ENCODE data around the gene VBP1. TPM values are rescaled to one million over a fixed set of nuclear protein-coding genes. Genes with fewer than 3 reads are reported as not detected.

The VBP1 gene
- polyA plus RNA-seq, 3 donors = 9.4 to 65.9 (median 61.1) TPM

DNA sequence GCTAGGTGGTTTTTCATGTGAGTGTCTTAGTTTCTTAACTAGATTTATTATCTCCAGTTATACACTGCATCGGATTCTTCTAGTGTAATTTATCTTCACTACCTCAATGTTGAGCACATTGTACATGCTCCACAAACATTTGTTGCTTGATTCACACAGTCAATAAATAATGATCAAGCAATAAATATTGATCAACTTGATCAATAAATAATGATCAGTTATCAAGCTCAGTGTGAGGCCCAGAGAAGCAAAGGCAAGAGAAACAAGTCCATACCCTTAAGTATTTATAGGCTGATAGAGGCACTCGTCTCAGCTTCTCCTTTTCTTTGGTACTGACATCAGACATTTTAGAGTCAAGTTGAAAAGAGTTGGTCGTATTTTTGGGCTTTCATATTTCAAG lies 5.1 kb upstream of the VBP1 start:
- no peak overlapping the region for H2AFZ ChIP-seq (ENCODE audit: insufficient read depth, low read depth, low read length, poor library complexity, severe bottlenecking)
- H3K9ac ChIP-seq (ENCODE audit: insufficient read depth, low read length, poor library complexity, severe bottlenecking) = no peak overlapping the region
- intact Hi-C loops (cut with micrococcal nuclease) = no loop called here
- no peak overlapping the region for H3K4me2 ChIP-seq (replicated peaks; ENCODE audit: extremely low read depth, low read length, poor library complexity, severe bottlenecking)
- peaks cover 7 to 9% of the 10 kb centered on the region in 2 donors for H3K4me1 ChIP-seq (ENCODE audit: control insufficient read depth in 1 of 2, insufficient read depth in 2 of 2, low read length in 2 of 2)
- TF ChIP-seq, protein P1, sequence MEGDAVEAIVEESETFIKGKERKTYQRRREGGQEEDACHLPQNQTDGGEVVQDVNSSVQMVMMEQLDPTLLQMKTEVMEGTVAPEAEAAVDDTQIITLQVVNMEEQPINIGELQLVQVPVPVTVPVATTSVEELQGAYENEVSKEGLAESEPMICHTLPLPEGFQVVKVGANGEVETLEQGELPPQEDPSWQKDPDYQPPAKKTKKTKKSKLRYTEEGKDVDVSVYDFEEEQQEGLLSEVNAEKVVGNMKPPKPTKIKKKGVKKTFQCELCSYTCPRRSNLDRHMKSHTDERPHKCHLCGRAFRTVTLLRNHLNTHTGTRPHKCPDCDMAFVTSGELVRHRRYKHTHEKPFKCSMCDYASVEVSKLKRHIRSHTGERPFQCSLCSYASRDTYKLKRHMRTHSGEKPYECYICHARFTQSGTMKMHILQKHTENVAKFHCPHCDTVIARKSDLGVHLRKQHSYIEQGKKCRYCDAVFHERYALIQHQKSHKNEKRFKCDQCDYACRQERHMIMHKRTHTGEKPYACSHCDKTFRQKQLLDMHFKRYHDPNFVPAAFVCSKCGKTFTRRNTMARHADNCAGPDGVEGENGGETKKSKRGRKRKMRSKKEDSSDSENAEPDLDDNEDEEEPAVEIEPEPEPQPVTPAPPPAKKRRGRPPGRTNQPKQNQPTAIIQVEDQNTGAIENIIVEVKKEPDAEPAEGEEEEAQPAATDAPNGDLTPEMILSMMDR (IDR thresholded peaks at IDR 0.05) = no peak
- H3K4me3 ChIP-seq (replicated peaks in 1 of 3; ENCODE audit: low read depth in 2 of 3, low read length in 3 of 3) = no peak overlapping the region
- no CpG with 5 or more reads among the region's 3 CpGs for WGBS (ENCODE audit: insufficient coverage)
- peaks cover 0 to 1% (median 0%) of the 10 kb centered on the region in 3 donors for H3K27me3 Mint-ChIP-seq (ENCODE audit: low read depth in 3 of 3)
- H3K4me3 Mint-ChIP-seq = no peak overlapping the region
- no peaks in the 10 kb centered on the region for H3K36me3 Mint-ChIP-seq
- H4K20me1 ChIP-seq (ENCODE audit: insufficient read depth, low read length) = no peaks in the 10 kb centered on the region
- no peak overlapping the region for H3K27ac ChIP-seq (ENCODE audit: low read depth in 1 of 2, low read length in 2 of 2)
- H3K36me3 ChIP-seq (replicated peaks in 1 of 2; ENCODE audit: control insufficient read depth in 1 of 2, insufficient read depth in 2 of 2, low read length in 2 of 2) = no peaks in the 10 kb centered on the region
- no peak for DNase-seq
- H3K79me2 ChIP-seq (ENCODE audit: insufficient read depth, low read length) = no peaks in the 10 kb centered on the region
- H3K4me1 Mint-ChIP-seq = peaks cover 5% of the 10 kb centered on the region
- H3K27ac Mint-ChIP-seq = no peak overlapping the region
- H3K27me3 ChIP-seq (ENCODE audit: control insufficient read depth in 2 of 2, insufficient read depth in 2 of 2, low read length in 2 of 2) = no peaks in the 10 kb centered on the region
- H3K9me3 Mint-ChIP-seq = peaks cover 0 to 6% (median under 1%) of the 10 kb centered on the region in 7 donors
- H3K9me3 ChIP-seq (replicated peaks in 1 of 2; ENCODE audit: control insufficient read depth in 1 of 2, insufficient read depth in 1 of 2, low read length in 2 of 2) = no peaks in the 10 kb centered on the region

DNA sequence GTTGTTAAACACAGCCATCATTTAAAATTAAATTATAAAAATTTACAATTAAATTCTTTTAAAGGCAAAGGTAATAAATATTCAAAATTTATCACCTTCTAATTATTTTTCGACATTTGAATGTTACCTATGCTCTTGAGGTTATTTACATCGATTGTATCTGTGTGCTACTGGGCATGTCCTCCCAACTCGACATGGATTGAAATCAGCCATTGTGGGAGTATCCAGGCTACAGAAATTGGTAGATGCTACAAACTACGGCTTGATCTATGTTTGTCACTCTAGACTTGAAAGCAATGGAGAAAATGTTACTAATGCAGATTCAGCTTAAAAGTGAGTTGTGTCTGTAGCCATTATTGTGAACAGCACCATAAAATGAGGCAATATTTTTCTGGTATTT lies 2.5 kb upstream of the VBP1 start:
- Mint-ChIP-seq H3K9me3 (peaks cover 0 to 7% (median 0%) of the 10 kb centered on the region in 7 donors), H3K27ac (no peak overlapping the region), H3K27me3 (ENCODE audit: low read depth in 3 of 3) (no peaks in the 10 kb centered on the region), H3K4me3 (no peak overlapping the region), H3K4me1 (peaks cover 20% of the 10 kb centered on the region), H3K36me3 (no peaks in the 10 kb centered on the region)
- Histone ChIP-seq H3K4me2 (replicated peaks; ENCODE audit: extremely low read depth, low read length, poor library complexity, severe bottlenecking) (no peak overlapping the region), H3K27ac (ENCODE audit: low read depth in 1 of 2, low read length in 2 of 2) (no peak overlapping the region), H3K9ac (ENCODE audit: insufficient read depth, low read length, poor library complexity, severe bottlenecking) (no peak overlapping the region), H3K27me3 (ENCODE audit: control insufficient read depth in 2 of 2, insufficient read depth in 2 of 2, low read length in 2 of 2) (no peaks in the 10 kb centered on the region), H3K9me3 (replicated peaks in 1 of 2; ENCODE audit: control insufficient read depth in 1 of 2, insufficient read depth in 1 of 2, low read length in 2 of 2) (no peaks in the 10 kb centered on the region), H3K79me2 (ENCODE audit: insufficient read depth, low read length) (peaks cover 23% of the 10 kb centered on the region), H4K20me1 (ENCODE audit: insufficient read depth, low read length) (no peaks in the 10 kb centered on the region), H3K36me3 (replicated peaks in 1 of 2; ENCODE audit: control insufficient read depth in 1 of 2, insufficient read depth in 2 of 2, low read length in 2 of 2) (no peaks in the 10 kb centered on the region), H3K4me3 (replicated peaks in 1 of 3; ENCODE audit: low read depth in 2 of 3, low read length in 3 of 3) (no peak overlapping the region), H2AFZ (ENCODE audit: insufficient read depth, low read depth, low read length, poor library complexity, severe bottlenecking) (no peak overlapping the region), H3K4me1 (ENCODE audit: control insufficient read depth in 1 of 2, insufficient read depth in 2 of 2, low read length in 2 of 2) (peaks cover 16 to 18% of the 10 kb centered on the region in 2 donors)
- intact Hi-C loops (cut with micrococcal nuclease) = no loop called here
- no peak for DNase-seq
- no CpG with 5 or more reads among the region's 4 CpGs for WGBS (ENCODE audit: insufficient coverage)
- TF ChIP-seq, protein P1 (IDR thresholded peaks at IDR 0.05) = no peak
